Dermis microvascular lymphatic vessel endothelial cell (primary cell): ENCODE measurements around the gene VAV2. TPM values are rescaled to one million over a fixed set of nuclear protein-coding genes. Genes with fewer than 3 reads are reported as not detected.
"Not testable (repeated sequence)": the region's sequence is repeated elsewhere in the genome, so short reads cannot be mapped to it uniquely, and the experiment has no call there.

ENCODE experiments used
- DNase-seq, 2 donors: peaks; one replicate each; pipeline versions ENCODE4 v3.0.0 to v3.0.0-alpha.2; 2010; ENCODE audit warnings: low read depth in 2 of 2
- total RNA-seq: library from RNA; depleted of rRNA; stranded (reverse); fragments of >200 nt; gene quantifications from 2 replicates; pipeline ENCODE4 v1.2.1, GENCODE V29; 2014

VAV2 gene
- total RNA-seq, 1 donor from 2014 or later: 15.0 TPM

- no peak for DNase-seq
These were observed 70.3 kb downstream of the VAV2 start for GRCh38 chr9:133921866-133922265.

DNA sequence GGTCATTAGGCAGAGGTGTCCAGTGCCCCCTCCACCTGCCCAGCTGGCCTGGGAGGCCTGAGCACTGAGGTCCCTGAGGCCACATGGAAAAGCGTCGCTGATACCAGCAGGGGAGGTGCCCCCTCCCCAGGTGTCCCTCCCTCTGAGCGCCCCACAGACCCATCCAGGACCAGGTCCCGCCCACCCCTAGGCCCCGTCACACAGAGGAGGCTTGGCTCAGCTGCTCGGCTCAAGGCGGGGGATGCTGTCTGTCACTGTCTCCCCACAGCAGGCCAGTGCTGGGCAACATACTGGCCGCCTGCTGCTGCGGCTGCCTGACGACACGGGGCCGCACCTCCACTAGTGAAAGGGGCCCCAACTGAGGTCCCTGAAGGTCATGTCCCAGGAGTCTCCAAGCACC is 71.7 kb downstream of the VAV2 start:
- no peak for DNase-seq

GRCh38 chr9:133919253-133920115 is 72.6 kb downstream of the VAV2 start:
- DNase-seq: no peak

DNA sequence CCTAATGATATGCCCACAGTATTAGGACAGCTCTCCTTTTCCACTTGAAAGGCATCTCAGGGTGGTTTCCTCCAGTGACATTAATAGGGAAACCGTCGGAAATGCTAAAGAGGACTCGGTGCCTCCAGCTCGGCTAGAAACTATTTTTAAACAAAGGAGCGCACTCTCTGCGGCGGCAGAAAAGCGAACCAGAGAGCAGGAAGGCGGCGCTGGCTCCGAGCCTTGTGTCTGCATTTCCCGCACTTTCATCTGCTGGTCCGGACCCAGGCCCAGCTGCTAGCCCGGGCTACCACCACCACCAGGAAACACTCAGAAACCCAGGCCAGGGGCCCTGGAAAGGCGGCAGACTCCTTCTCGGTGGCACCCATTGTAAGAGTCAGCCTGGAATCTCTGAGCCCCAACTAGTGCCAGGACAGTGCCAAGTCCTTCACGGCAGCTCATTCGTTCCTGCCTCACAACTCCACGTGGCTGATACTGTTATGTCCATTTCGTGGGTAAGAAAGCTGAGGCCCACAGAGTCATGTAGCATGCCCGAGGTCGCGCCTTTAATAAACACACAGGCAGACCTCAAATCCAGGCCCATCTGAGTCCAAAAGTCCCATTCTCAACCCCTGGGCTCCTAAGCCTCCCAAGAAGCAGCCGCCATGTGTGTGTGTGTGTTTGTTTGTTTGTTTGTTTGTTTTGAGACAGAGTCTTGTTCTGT is 73.9 kb downstream of the VAV2 start:
- DNase-seq: peak in 1 of 2 donors; percentile 26

DNA sequence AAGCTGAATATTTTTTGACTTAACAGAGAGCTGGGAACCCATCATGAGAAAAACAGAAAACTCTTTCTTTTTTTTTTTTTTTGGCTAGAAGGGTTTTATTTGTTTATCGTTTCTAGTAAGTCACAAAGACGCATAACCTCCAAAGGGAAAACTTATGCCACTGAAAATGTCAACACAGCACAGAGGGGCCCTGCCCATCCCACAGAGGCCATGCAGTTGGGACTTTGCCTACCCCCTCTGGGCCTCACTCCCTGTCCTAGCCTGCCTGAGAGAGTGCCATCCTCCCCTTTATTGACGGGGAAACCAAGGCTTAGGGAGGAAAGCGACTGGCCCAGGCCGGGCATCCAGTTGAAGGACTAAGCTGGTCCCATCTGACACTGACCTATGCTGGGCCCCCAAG is 74.7 kb downstream of the VAV2 start:
- no peak for DNase-seq

DNA sequence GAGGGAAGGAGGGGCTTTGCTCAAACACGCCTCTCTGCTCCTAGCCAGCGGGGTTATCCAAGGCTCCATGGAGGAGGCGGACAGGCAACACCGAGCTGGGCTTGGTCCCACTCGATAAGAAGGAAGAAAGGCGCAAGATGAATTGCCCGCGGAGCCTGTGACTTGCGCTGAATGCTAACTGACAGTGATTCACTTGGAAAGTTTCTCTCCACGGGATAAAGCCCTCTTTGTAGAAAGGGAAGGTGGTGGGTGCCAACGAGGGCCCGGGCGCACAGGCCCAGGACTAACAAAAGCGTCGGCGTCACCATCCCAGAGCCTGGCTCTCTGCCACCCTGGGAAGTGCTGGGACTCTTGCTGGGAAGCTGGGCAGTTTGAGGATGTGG is 76.0 kb downstream of the VAV2 start:
- no peak for DNase-seq

- no peak for DNase-seq
These were observed 76.5 kb downstream of the VAV2 start for GRCh38 chr9:133915534-133916158.

DNA sequence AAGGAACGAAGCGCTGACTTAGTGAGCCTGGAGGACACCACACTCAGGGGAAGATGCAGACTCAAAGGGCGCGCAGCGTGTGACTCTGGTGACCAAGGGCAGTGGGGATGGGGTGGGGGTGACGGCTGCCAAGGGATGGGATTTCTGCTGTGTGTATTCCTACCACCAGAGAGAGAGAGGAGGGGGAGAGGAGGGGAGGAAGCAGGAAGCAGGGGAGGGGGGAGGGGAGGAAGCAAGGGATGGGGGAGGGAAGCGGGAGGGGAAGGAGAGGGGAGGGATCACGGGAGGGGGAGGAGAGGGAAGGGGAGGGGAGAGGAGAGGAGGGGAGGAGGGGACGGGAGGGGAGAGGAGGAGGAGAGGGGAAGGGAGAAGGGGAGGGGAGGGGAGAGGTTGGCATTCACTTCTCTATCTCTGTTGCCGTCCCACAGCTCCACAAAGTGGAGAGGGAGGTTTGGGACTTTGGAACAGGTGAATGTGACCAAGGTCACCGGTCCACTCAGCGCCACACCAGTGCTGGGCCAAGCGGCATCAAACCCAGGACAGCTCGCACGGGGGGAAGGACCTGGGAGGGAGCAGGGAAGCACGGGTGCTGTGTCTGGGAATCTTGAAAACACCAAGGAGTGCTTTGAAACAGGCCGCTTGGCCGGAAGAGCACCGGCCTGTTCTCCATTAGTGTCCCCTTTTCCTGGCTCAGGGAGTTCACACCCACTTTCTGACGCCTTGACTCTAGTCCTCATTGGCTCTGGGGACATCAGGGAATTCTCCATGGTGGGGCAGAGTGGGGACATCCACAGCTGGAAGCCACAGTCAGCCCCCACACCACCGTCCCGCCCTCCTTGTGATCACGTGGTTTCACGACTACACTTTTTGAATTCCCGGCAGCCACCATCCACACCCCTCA is 77.4 kb downstream of the VAV2 start:
- DNase-seq: no peak

- no peak for DNase-seq
These were observed 78.4 kb downstream of the VAV2 start for GRCh38 chr9:133913571-133914369.

DNA sequence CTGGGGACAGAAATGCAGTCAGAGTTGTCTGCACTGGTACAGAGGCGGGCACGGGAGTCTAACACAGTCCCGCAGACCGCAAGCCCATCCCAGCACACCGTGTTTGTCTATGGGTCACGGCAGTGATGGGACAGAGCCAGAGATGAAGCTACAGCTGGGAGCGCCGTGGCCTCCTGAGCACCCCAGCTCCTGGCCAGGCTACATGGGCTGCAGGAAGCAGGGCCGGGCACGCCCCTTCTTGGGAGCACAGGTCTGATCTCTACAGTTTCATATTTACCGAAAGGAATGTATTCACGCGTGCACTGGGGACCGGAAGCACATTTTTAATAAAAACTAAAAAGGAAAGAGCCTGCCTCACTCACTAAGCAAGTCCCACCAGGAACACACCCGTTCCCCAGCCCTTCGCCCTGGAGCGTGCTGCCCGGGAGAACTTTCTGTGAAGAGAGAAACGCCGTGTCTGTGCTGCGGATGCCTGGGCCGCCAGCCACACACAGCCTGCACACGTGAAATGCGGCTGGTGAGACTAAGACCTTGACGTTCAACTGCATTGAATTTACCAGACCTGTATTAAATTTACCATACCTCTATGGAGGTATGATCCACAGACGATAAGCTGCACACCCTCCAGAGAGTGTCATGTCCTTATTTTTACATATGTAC is 81.1 kb downstream of the VAV2 start:
- no peak for DNase-seq

DNA sequence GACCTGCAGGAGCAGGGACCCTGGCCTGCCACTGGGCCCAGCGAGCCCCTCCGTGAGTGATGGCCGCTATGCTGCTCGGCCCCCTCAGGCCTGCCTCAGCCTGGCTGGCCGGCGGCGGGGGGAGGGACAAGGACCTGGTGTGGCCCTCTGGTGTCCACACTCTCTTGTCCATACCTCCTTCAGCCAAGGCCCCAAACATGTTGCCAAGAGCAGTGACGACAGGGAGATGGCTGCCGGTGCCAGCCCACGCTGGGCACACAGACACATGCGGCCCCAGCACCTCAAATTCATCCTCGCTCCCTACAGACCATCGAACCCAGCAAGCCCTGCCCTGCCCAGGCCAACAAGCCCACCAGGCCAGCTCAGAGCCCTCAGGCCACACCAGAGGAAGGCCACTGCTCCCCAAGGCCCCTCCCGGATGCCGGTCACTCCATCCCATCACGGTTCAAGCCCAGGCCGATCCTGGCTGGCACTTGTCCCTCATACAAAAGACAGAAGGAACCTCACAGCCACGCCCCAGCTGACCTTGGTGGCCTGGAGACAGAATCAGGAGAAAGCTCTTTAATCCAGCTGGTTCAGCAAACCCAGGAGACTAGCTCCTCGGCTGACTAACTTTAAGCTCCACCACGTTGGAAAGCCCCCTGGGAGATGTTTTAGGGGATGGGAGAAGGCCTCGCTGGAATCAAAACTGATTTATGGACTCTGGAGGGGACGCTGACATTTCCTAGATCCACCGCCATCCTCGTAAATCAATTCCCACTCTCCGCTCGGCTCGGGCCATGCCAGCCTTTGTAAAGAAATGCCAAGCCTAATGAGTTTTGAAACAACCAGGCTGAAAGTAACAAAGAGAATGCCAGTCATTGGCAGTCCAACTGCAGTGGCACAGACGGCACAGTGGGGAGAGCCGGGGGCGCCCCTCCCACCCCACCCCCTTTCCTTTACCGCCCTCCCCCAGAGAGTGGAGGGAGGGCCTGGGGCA is 84.9 kb downstream of the VAV2 start:
- no peak for DNase-seq

DNA sequence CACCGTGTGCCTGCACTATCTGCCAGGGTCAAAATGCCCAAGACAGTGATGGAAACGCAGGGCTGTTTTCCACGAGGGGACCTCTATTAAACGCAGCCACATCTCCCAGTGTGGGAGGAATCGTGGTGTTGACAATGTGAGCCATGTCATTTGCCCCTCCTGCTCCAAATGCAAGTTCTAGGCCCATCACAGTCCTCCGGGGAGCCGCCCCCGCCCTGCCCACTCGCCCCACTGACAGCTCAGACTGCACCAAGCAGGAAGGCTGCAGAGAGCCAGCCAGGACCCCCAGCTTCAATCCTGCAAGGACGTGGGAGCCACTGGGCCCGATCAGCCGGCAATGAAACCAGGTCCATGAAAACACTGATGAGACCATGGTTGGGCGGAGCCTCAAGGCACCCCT is 85.9 kb downstream of the VAV2 start:
- no peak for DNase-seq

- DNase-seq: no peak
These were observed 86.6 kb downstream of the VAV2 start for GRCh38 chr9:133905493-133905892.

GRCh38 chr9:133904346-133905090 is 87.6 kb downstream of the VAV2 start:
- DNase-seq: no peak

- DNase-seq: no peak
These were observed 90.8 kb downstream of the VAV2 start for GRCh38 chr9:133901184-133901835.

DNA sequence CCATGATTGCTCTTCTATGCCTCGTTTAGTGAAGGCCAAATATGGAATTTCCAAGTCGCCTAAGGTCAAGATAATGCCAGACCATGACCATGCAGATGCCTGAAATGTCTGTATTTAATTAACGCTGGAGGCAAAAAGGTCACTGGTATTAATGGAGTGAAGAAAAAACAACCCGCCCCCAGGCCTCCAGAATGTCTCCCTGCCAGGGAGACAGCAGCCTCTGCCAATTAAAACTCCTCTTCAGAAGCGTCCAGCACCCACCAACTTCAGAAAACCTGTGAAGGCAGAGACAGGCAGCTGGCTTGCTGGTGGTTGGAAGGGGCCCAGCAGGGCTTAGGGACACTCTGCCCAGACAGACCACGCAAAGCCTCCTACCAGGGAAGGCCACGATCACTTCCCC is 94.4 kb downstream of the VAV2 start:
- no peak for DNase-seq

- DNase-seq: not testable (repeated sequence)
These were observed 96.1 kb downstream of the VAV2 start for GRCh38 chr9:133896007-133896406.

DNA sequence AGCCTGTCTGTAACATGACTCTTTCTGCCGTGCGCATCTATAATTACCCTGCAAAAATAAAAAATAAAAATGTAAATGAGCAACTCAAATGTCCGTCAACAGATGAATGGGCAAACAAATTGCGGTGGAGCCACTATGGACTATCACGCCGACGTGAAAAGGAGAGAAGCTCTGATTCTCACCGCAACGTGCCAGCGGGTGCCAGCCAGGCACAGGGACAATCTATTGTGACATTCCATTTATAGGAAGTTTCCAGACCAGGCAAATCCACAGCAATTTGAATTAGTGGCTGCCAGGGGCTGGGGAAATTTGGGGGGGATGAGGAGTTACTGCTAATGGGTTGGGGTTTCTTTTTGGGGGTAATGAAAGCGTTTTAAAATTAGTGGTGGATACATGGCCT is 96.8 kb downstream of the VAV2 start:
- no peak for DNase-seq
